GM19372 (cell line): Measurements from ENCODE around the gene DQX1.
A peak's percentile ranks its signal among the peaks of the same experiment; 100 is the strongest.
"Not testable (repeated sequence)": the region's sequence is repeated elsewhere in the genome, so short reads cannot be mapped to it uniquely, and the experiment has no call there.

Experiments used
- ATAC-seq: cut with Tn5 transposase; IDR thresholded peaks from one replicate; pipeline ENCODE4 v1.9.1; 2021; ENCODE audit warnings: mild to moderate bottlenecking, low read depth, moderate library complexity; ENCODE audit not compliant: unreplicated experiment

The DQX1 gene

GRCh38 chr2:74498500-74499266, 27.3 kb downstream of the DQX1 start:
- ATAC-seq, result no peak

- no peak for ATAC-seq
Measured at GRCh38 chr2:74497777-74498499, 28.1 kb downstream of the DQX1 start.

GRCh38 chr2:74496997-74497776, 28.8 kb downstream of the DQX1 start:
- no peak for ATAC-seq

DNA sequence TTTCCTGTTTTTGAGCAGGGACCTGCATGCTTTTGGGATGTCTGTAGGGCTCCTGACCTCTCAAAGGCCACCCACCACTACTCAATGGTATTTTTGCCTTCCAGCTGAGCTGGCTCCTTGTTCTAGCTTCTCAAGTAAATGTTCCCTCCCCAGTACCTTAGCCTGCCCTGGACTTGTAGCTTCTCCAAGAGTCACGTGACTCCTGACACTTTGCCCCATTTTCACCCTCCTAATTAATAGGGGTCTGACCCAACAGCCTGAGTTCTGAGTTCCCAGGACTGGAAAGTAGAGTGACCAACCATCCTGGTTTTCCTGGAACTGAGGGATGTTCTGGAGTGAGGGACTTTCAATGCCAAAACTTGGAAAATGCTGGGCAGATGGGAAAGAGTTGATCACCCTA, 30.6 kb downstream of the DQX1 start:
- no peak for ATAC-seq

GRCh38 chr2:74493546-74493945, 32.5 kb downstream of the DQX1 start:
- ATAC-seq, result no peak

DNA sequence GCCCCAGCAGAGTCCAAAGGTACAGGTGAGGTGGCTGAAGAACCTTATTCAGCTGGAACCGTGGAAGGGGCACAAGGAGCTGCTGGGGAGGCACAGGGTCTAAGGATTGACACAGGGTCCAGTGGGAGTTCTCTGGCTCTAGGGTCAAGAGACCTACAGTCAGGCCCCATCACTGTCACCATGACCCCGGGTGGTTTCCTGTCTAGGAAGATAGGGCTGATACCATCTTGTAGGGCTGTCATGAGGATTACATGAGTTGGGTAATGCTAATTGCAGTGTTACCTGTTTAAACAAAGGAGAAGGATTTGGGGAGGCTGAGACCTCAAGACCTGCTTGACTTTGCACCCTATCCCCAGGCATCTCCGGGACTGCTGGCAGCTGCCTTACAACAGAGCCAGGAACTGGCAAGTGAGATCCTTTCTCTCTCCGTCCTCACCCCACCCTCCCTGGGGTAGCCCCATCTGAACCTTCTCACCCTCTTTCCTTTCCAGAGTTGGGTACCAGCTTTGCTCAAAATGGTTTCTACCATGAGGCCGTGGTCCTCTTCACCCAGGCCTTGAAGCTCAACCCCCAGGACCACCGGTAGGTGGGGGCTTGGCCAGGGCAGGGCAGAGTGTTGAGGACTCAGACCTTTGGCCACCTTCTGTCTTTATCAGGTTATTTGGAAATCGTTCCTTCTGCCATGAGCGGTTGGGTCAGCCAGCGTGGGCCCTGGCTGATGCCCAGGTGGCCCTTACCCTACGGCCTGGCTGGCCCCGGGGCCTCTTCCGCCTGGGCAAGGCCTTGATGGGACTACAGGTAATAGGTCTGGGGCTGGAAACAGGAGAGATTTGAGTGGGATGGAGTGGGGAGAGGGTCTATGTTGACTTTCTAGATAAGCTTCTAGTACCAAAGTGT, 34.1 kb downstream of the DQX1 start:
- ATAC-seq, result no peak

- ATAC-seq, result no peak
Measured at GRCh38 chr2:74489906-74490305, 36.1 kb downstream of the DQX1 start.

- ATAC-seq, result no peak
Measured at GRCh38 chr2:74488643-74489481, 37.2 kb downstream of the DQX1 start.

- ATAC-seq, result no peak
Measured at GRCh38 chr2:74486141-74486540, 39.9 kb downstream of the DQX1 start.

DNA sequence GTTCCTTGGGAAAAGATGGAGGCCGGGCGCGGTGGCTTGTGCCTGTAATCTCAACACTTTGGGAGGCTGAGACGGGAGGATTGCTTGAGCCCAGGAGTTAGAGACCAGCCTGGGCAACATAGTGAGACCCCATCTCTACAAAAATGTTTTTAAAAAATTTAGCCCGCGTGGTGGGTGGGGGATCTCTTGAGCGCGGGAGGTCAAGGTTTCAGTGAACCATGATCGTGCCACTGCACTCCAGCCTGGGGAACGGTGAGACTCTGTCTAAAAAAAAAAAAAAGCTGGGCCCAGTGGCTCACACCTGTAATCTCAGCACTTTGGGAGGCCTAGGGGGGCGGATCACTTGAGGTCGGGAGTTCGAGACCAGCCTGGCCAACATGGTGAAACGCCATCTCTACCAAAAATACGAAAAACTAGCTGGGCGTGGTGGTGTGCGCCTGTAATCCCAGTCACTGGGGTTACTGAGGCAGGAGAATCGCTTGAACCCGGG, 42.3 kb downstream of the DQX1 start:
- ATAC-seq, result not testable (repeated sequence)

DNA sequence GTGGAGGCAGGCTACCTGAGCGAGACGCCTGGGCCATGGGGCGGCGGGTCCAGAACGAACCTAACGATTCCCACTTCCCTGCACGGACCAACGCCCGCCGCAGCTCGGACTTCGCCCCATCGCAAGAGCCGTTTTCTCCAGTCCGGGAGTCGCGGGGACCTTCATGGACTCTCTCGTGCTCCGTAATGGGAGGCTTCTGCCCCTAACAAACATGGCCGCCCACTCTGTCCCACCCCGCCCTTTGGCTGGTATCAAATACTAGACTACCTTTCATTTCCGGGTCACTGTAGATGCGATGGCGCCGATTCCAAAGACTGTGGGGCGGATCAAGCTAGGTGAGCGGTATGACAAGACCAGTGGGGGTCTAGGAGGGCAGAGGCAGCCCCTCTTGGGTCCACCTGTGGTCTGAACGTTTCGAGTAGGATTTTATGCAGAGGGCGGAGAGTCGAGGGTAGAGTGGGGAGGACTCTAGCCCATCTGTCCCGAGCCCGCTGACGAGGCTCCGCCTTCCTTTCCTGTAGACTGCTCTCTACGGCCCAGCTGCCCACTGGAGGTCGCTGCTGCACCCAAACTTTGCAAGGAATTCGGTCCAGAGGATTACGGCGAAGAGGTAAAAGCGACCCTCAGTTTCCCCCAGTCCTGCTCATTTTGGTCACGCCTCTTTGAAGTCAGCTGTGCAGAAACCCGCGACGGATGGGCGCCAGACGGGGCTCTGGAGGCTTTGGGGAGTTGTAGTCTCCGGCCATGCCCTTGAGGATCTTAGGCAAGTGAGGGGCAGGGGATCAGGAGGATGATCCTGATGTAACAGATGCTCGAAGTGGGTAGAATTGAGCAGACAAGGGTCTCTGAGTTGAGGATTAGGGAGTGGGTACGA, 43.0 kb downstream of the DQX1 start, which contains the start of the genes CCDC142 and TTC31:
CCDC142 (minus strand) TSS at position 198 of the 874 bp plus-strand sequence; CDS start at position 37, 161 bp downstream.
TTC31 (plus strand) TSS at position 281 of the 874 bp plus-strand sequence; CDS start at position 296, 15 bp downstream.
- peak; percentile 82 for ATAC-seq

DNA sequence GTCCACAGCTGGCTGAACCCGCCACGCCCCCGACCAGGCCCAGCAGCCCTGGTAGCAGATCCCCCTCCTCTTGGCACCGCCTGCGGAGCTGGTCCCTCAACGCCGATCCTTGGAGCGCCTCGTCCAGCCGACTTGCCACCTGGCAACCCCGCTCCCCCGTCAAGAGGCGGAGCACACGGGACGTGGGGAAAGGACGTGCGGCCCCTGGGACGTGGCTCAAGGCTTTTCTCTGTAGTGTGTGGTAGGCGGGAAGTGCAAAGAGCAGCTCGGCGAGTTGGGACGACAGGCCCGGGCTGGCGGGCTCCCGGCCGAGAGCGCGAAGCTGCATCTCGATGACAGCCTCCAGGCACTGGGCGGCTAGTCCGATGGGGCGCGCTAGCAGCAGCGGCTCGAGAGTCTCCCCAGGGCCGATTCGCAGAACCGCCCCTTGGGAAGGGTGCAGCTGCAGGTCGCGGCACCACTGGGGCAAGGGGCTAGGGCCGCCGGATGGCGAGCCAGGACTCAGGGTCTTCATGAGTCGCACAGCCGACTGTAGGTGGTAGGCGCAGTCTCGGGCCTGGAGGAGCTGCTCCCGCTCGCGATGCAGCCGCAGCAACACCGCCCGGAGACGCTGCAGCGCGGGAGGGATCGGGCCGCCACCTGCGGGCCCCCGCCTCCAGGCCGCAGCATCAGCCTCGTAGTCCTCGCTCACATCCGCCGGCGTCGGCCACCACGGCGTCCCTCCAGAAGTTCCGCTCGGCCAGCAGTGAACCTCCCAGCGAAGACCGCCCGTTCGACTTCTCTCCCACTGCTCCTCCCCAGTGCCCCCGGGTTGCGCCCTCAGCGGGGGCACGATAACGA, 43.9 kb downstream of the DQX1 start:
- peak; percentile 50 for ATAC-seq

- ATAC-seq, result no peak
Measured at GRCh38 chr2:74481431-74481830, 44.6 kb downstream of the DQX1 start.

DNA sequence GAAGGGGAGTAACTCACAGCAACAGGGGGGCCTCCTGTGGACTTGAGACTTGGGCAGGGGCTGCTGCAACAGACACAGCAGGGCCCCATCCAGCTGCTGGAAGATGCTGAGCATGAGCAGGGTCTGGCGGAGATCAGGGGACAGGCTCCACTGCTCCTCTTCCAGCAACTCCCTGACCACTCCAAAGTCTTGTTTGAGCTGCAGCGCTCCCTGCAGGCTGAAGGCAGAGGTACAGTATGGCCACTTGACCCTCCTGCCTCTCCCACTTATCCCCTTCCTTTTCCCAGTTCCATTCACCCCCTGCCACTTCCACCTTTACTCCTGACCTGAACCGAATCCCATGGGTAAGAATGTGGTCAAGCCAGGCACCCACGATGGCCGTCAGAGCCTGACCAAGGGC, 51.1 kb downstream of the DQX1 start:
- no peak for ATAC-seq

GRCh38 chr2:74474481-74474880, 51.5 kb downstream of the DQX1 start:
- ATAC-seq, result no peak

DNA sequence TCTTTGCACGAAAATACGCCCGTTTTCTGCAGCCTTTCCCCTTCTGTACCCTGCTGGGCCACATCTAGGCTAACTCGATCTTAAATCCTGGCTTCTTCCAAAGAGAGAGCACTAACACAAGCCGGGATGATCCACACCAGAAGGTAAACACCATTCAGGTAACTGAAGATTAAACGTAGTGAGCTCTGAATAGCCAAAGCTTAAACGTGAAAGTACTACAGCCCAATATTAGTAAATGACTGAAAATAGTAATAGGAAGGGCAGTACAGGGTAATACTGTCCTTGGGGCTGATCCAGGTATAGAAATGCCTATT, 53.1 kb downstream of the DQX1 start:
- no peak for ATAC-seq
